SK-N-SH treated with all-trans-retinoic acid at 6 μM for 48 hours (cell line): ENCODE measurements around the gene TRPM5.

Experiments
- ATAC-seq: fragments of 200-7000 bp; cut with Tn5 transposase; 3 replicates; pipeline ENCODE4 v1.9.1; 2020; ENCODE audit warnings: mild to moderate bottlenecking, moderate library complexity
- ARNTL ChIP-seq: fragments of 450-650 bp; formaldehyde crosslinking; IDR thresholded peaks from 2 replicates; pipeline ENCODE4 v1.5.0; 2020; ENCODE audit warnings: low read depth, mild to moderate bottlenecking, moderate library complexity, borderline replicate concordance
- CREB5 ChIP-seq: fragments of 250-450 bp; sonication (Bioruptor Pico); IDR thresholded peaks from 2 replicates; pipeline ENCODE4 v1.5.1; 2020; ENCODE audit warnings: low read depth, mild to moderate bottlenecking, moderate library complexity
- ESRRG ChIP-seq: fragments of 250-450 bp; sonication (Bioruptor Pico); IDR thresholded peaks from 2 replicates; pipeline ENCODE4 v1.6.1; 2021; ENCODE audit warnings: mild to moderate bottlenecking
- GLIS3 ChIP-seq: fragments of 250-450 bp; sonication (Bioruptor Pico); IDR thresholded peaks from 2 replicates; pipeline ENCODE4 v1.5.0; 2020; ENCODE audit warnings: mild to moderate bottlenecking, moderate library complexity
- ISL1 ChIP-seq: fragments of 250-450 bp; sonication (Bioruptor Pico); IDR thresholded peaks from 2 replicates; pipeline ENCODE4 v2.1.2; 2022; ENCODE audit warnings: mild to moderate bottlenecking, moderate library complexity
- OSR1 ChIP-seq: fragments of 250-450 bp; sonication (Bioruptor Pico); IDR thresholded peaks from 2 replicates; pipeline ENCODE4 v1.8.0; 2022; ENCODE audit warnings: moderate library complexity, mild to moderate bottlenecking, inconsistent platforms
- PATZ1 ChIP-seq: fragments of 250-450 bp; sonication (Bioruptor Pico); IDR thresholded peaks from 2 replicates; pipeline ENCODE4 v1.8.0; 2020; ENCODE audit warnings: mild to moderate bottlenecking, moderate library complexity, borderline replicate concordance
- PPARA ChIP-seq: fragments of 250-450 bp; sonication (Bioruptor Pico); IDR thresholded peaks from 2 replicates; pipeline ENCODE4 v1.5.0; 2020; ENCODE audit warnings: mild to moderate bottlenecking, borderline replicate concordance
- RARB ChIP-seq: fragments of 250-450 bp; sonication (Bioruptor Pico); IDR thresholded peaks from 2 replicates; pipeline ENCODE4 v1.8.0; 2021; ENCODE audit warnings: mild to moderate bottlenecking, moderate library complexity
- TOX ChIP-seq: fragments of 250-450 bp; sonication (Bioruptor Pico); IDR thresholded peaks from 2 replicates; pipeline ENCODE4 v1.8.0; 2021; ENCODE audit warnings: mild to moderate bottlenecking, moderate library complexity, borderline replicate concordance
- ZFP3 ChIP-seq: fragments of 250-450 bp; sonication (Bioruptor Pico); IDR thresholded peaks from 2 replicates; pipeline ENCODE4 v1.5.0; 2020; ENCODE audit warnings: mild to moderate bottlenecking, moderate library complexity
- ZFP30 ChIP-seq: fragments of 450-650 bp; formaldehyde crosslinking; IDR thresholded peaks from 2 replicates; pipeline ENCODE4 v1.5.0; 2022; ENCODE audit warnings: mild to moderate bottlenecking, moderate library complexity
- ZNF565 ChIP-seq: fragments of 450-650 bp; formaldehyde crosslinking; conservative IDR thresholded peaks from 2 replicates; pipeline ENCODE4 v1.5.0; 2020; ENCODE audit warnings: low read depth, mild to moderate bottlenecking, moderate library complexity
- TF ChIP-seq, protein P1 (sequence below): fragments of 250-450 bp; sonication (Bioruptor Pico); IDR thresholded peaks from 2 replicates; pipeline ENCODE4 v1.5.0; 2020; ENCODE audit warnings: mild to moderate bottlenecking, moderate library complexity
- TF ChIP-seq, protein P2 (sequence below): fragments of 250-450 bp; sonication (Bioruptor Pico); IDR thresholded peaks from 2 replicates; pipeline ENCODE4 v1.8.0; 2021; ENCODE audit warnings: low read depth, mild to moderate bottlenecking, moderate library complexity, borderline replicate concordance
- TF ChIP-seq, protein P3 (sequence below): fragments of 250-450 bp; sonication (Bioruptor Pico); IDR thresholded peaks from 2 replicates; pipeline ENCODE4 v1.5.1; 2021; ENCODE audit warnings: mild to moderate bottlenecking, moderate library complexity

TRPM5 gene

DNA sequence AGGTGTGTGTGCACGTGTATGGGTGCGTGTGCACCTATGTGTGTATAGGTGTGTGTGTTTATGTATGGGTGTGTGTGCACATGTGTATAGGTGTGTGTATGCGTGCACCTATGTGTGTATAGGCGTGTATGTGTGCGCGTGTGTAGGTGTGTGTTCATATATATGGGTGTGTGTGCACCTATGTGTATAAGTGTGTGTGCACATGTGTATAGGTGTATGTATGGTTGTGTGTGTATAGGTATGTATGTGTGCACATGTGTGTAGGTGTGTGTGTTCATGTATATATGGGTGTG, 27.4 kb upstream of the TRPM5 start:
- TF ChIP-seq TOX = no peak
- TF ChIP-seq ZNF565 (CRISPR knock-in tag) = no peak
- no peak for TF ChIP-seq OSR1 (CRISPR knock-in tag)
- no peak for ATAC-seq

- no peak for ATAC-seq
- no peak for TF ChIP-seq PPARA (CRISPR knock-in tag)
- no peak for TF ChIP-seq ZNF565 (CRISPR knock-in tag)
- TF ChIP-seq, protein P1, sequence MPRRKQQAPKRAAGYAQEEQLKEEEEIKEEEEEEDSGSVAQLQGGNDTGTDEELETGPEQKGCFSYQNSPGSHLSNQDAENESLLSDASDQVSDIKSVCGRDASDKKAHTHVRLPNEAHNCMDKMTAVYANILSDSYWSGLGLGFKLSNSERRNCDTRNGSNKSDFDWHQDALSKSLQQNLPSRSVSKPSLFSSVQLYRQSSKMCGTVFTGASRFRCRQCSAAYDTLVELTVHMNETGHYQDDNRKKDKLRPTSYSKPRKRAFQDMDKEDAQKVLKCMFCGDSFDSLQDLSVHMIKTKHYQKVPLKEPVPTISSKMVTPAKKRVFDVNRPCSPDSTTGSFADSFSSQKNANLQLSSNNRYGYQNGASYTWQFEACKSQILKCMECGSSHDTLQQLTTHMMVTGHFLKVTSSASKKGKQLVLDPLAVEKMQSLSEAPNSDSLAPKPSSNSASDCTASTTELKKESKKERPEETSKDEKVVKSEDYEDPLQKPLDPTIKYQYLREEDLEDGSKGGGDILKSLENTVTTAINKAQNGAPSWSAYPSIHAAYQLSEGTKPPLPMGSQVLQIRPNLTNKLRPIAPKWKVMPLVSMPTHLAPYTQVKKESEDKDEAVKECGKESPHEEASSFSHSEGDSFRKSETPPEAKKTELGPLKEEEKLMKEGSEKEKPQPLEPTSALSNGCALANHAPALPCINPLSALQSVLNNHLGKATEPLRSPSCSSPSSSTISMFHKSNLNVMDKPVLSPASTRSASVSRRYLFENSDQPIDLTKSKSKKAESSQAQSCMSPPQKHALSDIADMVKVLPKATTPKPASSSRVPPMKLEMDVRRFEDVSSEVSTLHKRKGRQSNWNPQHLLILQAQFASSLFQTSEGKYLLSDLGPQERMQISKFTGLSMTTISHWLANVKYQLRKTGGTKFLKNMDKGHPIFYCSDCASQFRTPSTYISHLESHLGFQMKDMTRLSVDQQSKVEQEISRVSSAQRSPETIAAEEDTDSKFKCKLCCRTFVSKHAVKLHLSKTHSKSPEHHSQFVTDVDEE (CRISPR knock-in tag) = no peak
- TF ChIP-seq, protein P2, sequence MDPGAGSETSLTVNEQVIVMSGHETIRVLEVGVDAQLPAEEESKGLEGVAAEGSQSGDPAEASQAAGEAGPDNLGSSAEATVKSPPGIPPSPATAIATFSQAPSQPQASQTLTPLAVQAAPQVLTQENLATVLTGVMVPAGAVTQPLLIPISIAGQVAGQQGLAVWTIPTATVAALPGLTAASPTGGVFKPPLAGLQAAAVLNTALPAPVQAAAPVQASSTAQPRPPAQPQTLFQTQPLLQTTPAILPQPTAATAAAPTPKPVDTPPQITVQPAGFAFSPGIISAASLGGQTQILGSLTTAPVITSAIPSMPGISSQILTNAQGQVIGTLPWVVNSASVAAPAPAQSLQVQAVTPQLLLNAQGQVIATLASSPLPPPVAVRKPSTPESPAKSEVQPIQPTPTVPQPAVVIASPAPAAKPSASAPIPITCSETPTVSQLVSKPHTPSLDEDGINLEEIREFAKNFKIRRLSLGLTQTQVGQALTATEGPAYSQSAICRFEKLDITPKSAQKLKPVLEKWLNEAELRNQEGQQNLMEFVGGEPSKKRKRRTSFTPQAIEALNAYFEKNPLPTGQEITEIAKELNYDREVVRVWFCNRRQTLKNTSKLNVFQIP = no peak
- TF ChIP-seq TOX = no peak
- no peak for TF ChIP-seq OSR1 (CRISPR knock-in tag)
- no peak for TF ChIP-seq ISL1 (CRISPR knock-in tag)
These were observed 26.9 kb upstream of the TRPM5 start for GRCh38 chr11:2471048-2471803.

- ATAC-seq = no peak
These were observed 26.2 kb upstream of the TRPM5 start for GRCh38 chr11:2470495-2470894.

More at GRCh38 chr11:2470495-2470894, 26.2 kb upstream of the TRPM5 start:
- TF ChIP-seq ZFP30 (no peak), ISL1 (CRISPR knock-in tag) (no peak), ZNF565 (CRISPR knock-in tag) (no peak), CREB5 (CRISPR knock-in tag) (no peak), GLIS3 (no peak), ARNTL (CRISPR knock-in tag) (no peak), RARB (CRISPR knock-in tag) (no peak), PATZ1 (CRISPR knock-in tag) (no peak), ESRRG (CRISPR knock-in tag) (no peak), TOX (no peak), ZFP3 (CRISPR knock-in tag) (no peak), PPARA (CRISPR knock-in tag) (no peak)
- TF ChIP-seq, protein P3, sequence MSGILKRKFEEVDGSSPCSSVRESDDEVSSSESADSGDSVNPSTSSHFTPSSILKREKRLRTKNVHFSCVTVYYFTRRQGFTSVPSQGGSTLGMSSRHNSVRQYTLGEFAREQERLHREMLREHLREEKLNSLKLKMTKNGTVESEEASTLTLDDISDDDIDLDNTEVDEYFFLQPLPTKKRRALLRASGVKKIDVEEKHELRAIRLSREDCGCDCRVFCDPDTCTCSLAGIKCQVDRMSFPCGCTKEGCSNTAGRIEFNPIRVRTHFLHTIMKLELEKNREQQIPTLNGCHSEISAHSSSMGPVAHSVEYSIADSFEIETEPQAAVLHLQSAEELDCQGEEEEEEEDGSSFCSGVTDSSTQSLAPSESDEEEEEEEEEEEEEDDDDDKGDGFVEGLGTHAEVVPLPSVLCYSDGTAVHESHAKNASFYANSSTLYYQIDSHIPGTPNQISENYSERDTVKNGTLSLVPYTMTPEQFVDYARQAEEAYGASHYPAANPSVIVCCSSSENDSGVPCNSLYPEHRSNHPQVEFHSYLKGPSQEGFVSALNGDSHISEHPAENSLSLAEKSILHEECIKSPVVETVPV (CRISPR knock-in tag) = no peak
- TF ChIP-seq, all 23 proteins: peak for 0
